HuH-7.5 (cell line): ENCODE results near the gene NFE2L2.
"Not testable (repeated sequence)": the region's sequence is repeated elsewhere in the genome, so short reads cannot be mapped to it uniquely, and the experiment has no call there.

Experiments used
- DNase-seq: peaks from one replicate; pipeline ENCODE4 v3.0.0; 2011; ENCODE audit warnings: low spot score

Gene NFE2L2

GRCh38 chr2:177264693-177265587, at the start of gene NFE2L2:
NFE2L2 (minus strand) TSS chr2:177264727; CDS start chr2:177264576, 151 bp downstream.
- peak; percentile 89 for DNase-seq

GRCh38 chr2:177314194-177314593, 49.7 kb upstream of the NFE2L2 start:
- DNase-seq = no peak

GRCh38 chr2:177313162-177313781, 48.7 kb upstream of the NFE2L2 start:
- DNase-seq = no peak

GRCh38 chr2:177312562-177312961, 48.0 kb upstream of the NFE2L2 start:
- no peak for DNase-seq

- DNase-seq = not testable (repeated sequence)
Measured at GRCh38 chr2:177309672-177310309, 45.3 kb upstream of the NFE2L2 start.

- DNase-seq = no peak
Measured at GRCh38 chr2:177306550-177306949, 42.0 kb upstream of the NFE2L2 start.

GRCh38 chr2:177303939-177304338, 39.4 kb upstream of the NFE2L2 start:
- no peak for DNase-seq

- no peak for DNase-seq
Measured at GRCh38 chr2:177302552-177302951, 38.0 kb upstream of the NFE2L2 start.

- no peak for DNase-seq
Measured at GRCh38 chr2:177298191-177298590, 33.7 kb upstream of the NFE2L2 start.

- no peak for DNase-seq
Measured at GRCh38 chr2:177296040-177296439, 31.5 kb upstream of the NFE2L2 start.

- no peak for DNase-seq
Measured at GRCh38 chr2:177295484-177295883, 31.0 kb upstream of the NFE2L2 start.

GRCh38 chr2:177291701-177292100, 27.2 kb upstream of the NFE2L2 start:
- no peak for DNase-seq

- no peak for DNase-seq
Measured at GRCh38 chr2:177289824-177290628, 25.5 kb upstream of the NFE2L2 start.

- DNase-seq = no peak
Measured at GRCh38 chr2:177287814-177288213, 23.3 kb upstream of the NFE2L2 start.

- DNase-seq = no peak
Measured at GRCh38 chr2:177285892-177286715, 21.6 kb upstream of the NFE2L2 start.

GRCh38 chr2:177284531-177284930, 20.0 kb upstream of the NFE2L2 start:
- DNase-seq = no peak

GRCh38 chr2:177283906-177284305, 19.4 kb upstream of the NFE2L2 start:
- no peak for DNase-seq

- DNase-seq = no peak
Measured at GRCh38 chr2:177282787-177283572, 18.5 kb upstream of the NFE2L2 start.

- no peak for DNase-seq
Measured at GRCh38 chr2:177282181-177282641, 17.7 kb upstream of the NFE2L2 start.
